Stimulated activated CD4-positive, alpha-beta T cell treated with anti-CD3 and anti-CD28 coated beads, Interleukin-4, amount 100 ng/mL, for 4 hours (primary cell): ENCODE data around the gene DIP2B.
A peak's percentile ranks its signal among the peaks of the same experiment; 100 is the strongest.
"Not testable (repeated sequence)": the region's sequence is repeated elsewhere in the genome, so short reads cannot be mapped to it uniquely, and the experiment has no call there.

ENCODE experiments used
- DNase-seq, 2 experiments: peaks; one replicate each; pipeline ENCODE4 v3.0.0-alpha.2; 2020

DIP2B gene

DNA sequence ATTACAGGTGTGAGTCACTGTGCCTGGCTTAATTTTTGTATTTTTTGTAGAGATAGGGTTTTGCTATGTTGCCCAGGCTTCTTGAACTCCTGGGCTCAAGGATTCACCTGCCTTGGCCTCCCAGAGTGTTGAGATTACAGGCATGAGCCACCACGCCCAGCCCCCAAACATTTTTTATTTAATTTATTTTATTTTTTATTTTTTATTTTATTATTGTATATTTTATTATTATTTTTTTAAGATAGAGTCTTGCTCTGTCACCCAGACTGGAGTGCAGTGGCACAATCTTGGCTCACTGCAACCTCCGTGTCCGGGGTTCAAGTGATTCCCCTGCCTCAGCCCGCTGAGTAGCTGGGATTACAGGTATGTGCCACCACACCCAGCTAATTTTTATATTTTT lies 17.0 kb downstream of the DIP2B start:
- not testable (repeated sequence) for DNase-seq

DNA sequence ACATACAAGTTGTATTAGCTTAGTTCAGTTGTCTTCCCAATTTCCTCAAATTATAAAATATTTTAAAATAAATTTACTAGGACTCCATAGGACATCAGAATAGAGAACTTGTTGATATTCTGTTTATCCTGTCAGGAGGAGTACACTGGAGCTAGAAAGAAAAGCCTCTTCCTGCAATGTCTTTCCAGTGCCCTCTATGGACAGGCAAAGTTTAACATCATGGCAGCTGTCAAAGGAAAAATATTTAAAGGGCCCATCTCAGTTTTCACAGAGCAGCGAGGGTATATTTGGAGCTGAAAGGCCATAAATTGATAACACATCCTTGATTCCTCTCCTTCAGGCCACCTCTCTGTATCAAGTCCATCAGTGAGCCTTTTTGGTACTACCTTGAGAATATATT lies 19.0 kb downstream of the DIP2B start:
- no peak for DNase-seq

DNA sequence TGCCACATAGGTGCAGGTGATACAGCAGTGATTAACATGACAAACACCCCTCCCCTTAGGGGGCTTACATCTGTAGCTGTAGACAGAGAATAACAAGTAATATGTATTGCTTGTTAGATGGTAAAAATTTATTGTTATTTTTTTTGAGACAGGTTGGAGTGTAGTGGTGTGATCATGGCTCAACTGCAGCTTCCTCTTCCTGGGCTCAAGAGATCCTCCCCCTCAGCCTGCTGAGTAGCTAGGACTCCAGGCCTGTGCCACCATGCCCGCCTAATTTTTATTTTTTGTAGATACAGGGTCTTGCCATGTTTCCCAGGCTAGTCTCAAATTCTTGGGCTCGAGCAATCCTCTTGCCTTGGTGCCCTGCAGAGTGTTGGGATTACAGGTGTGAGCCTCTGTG lies 19.8 kb downstream of the DIP2B start:
- DNase-seq: no peak

DNA sequence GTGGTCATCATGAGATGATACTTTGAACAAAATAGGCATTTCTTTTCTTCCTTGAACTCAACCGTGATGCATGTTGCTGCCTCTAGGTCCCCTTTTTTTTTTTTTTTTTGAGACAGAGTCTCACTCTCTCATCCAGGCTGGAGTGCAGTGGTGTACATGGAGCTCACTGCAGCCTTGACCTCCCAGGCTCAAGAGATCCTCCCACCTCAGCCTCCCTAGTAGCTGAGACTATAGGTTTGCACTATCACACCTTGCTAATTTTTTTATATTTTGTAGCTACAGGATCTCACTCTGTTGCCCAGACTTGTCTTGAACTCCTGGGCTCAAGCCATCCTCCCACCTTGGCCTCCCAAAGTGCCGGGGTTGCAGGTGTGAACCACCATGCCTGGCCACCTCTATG lies 20.6 kb downstream of the DIP2B start:
- no peak for DNase-seq

DNA sequence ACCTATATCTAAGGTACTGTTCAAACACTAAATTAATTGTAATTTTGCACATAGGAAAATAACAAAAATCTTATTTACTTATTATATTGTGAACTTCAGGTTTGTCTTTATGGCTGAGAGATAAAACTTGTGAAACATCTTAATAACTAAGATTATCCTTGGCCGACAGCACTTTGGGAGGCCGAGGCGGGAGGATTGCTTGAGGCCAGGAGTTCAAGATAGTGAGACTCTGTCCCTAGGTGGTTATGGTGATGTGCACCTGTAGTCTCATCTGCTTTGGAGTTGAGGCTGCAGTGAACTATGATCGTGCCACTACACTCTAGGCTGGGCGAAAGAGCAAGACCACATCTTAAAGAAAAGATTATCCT lies 22.6 kb downstream of the DIP2B start:
- no peak for DNase-seq

DNA sequence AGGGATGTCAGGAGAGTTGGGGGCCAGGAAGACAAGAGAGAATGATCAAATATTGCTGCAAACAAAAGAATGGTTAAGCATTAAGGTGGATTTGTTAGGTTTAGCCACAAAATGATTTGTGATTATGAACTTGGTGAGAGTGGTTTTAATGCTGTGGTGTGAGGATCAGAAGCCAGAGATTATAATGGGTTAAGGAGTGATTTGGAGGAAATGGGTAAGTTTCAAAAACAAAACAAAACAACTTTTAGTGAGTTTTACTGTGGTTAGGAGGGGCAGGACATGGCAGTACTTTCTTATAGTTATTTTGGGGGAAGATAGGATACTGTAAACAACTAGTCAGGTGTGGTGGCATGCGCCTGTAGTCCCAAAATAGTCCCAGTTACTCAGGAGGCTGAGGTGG lies 24.0 kb downstream of the DIP2B start:
- DNase-seq: no peak

DNA sequence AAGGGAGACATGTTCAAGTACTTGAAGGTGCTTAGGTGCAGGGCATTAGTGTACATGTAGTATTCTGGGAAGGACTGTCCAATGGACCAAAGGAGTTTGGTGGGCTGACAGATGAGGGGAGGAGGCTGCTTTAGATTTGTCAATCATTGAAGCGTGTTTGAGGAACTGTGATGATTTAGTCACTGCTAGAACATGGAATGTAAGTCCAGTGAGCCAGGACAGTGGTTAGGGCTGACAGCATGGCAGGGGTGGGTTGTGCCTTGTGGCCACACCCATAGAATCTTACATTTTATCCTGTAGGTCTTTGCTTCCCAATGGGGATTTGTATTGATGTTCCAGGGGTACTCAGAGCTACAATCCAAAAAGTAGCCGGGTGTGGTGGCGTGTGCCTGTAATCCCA lies 24.6 kb downstream of the DIP2B start:
- no peak for DNase-seq

DNA sequence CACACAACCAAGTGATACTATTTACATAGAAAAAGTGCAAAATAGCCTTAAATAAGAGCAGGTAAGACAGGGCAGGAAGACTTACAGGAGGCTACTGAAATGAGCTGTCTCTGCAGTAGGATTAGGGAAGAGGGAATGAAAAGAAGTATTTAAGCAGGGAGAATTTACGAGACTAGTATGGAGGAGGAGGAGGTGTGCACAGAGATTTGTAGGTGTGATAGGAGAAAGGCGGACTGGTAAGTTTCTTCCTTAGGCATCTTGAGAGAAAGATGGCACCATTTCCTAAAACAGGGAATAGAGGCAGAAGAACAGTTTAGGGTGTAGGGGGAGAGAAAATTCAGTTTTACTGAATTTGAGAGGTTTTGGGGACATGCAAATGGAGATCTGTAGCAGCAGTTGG lies 25.7 kb downstream of the DIP2B start:
- no peak for DNase-seq

DNA sequence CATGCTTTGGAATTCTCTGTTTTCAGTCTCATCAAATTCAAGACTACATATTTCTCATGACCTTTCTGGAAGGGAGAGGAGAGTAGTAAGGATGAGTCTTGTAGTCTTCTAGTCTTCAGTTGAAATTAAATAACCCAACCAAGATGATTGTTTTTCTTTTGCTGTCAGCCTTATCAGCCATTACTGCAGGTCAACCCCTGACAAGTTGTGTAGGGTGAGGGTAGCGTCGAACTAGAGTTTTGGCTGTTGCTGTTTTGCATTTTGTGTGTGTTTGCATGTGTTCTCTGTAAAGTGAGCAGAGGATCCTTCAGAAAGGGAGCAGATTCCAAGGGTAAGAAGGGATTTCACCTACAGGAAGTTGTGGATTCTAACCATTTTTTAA lies 28.4 kb downstream of the DIP2B start:
- no peak for DNase-seq

DNA sequence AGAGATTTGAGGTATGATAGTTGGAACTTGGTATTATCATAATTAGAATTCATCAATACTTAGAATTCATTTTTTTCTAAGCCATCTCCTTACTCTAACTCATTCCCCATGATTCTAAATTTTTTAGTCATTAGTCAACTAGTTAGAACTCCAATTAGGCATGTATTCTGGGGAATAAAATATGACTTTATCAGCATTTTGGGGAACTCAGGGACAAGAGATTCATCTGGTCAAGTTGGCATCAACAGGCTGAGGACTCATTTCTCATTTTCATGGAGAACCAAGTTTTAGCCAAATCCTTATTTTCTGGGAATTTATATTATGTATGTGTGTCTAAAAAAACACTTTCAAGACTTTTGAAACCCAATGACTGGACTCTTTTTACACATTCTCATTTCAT lies 29.2 kb downstream of the DIP2B start:
- DNase-seq: no peak

DNA sequence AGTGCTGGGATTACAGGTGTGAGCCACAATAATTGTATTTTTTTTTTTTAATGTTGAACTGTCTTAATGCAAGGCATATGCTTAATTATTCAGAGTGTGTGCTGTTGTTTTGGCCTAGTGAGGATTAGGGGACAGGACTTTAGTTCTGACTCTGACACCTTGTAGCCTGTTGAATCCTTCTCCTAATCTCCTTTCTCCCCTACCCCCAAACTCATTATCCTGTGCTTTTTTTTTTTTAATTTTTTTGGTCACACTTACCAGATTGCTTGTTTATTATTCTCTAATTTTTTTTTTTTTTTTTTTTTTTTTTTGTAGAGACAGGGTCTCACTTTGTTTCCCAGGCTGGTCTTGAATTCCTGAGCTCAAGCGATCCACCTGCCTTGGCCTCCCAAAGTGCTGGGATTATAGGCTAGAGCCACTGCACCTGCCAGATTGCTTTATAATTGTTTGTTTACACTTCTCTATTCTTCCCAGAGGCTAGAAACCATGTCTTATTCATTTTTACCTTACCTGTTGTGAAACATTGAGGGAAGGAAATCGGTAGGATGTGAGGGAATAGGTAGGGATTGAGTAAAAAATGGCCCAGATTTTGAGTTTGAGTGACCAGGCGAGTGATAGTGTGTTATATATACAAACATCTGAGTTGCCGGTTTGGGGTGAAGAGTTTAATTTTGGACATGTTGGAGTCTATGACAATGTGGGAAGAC lies 32.2 kb downstream of the DIP2B start:
- no peak for DNase-seq

DNA sequence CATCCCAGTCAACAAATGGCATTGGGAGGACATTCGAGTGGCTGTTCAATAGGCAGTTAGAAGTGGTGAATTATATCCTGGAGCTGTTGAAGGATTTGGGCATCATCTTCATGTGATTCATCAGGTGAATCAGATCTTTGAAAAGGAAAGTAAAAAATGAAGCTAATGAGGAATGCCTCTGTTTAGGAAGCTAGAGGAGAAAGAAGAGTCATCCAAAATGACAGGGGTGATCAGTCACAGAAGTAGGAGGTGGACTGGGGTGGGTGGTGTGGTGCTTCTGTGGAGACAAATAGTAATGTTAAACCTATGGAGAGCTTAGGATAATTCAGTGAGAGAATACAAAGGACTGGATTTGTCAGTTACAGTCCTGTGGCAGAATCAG lies 32.7 kb downstream of the DIP2B start:
- peak in 1 of 2 experiments; percentile 46 for DNase-seq

DNA sequence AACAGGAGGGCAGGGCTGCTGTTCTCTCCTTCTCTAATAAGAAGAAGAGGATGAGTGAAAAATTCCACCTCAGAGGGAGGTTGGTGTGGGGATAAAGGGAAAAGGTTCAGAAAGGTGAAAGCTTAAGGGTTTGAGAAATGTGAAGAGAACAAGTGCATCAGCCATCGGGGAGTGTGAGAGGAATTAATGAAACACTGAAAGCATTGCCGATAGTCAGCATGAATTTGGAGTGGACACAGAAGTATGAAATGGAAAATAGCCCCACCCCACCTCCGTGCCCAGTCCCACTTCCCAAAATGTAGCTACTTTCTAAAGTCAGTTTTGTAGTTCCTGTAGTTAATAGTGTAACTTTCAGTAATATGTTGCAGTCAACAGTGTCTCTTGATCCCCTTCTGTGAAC lies 33.4 kb downstream of the DIP2B start:
- no peak for DNase-seq

DNA sequence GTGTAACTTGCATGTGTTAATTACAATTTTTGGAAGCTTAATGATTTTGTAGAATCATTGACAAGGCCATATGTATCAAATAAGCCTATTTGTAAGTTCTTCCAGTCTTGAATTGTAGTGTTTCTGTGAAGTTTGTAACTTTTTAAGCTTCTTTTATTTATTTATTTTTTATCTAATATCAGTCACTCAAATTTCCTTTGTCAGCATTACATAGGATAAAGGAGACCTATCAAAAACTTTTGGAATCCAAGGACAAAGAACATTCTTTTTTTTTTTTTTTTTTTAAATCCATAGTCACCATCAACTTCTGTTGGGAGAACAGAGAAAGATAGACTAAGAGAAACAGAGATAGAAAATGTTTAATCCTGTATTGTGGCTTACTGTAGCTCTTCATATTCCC lies 36.4 kb downstream of the DIP2B start:
- no peak for DNase-seq

DNA sequence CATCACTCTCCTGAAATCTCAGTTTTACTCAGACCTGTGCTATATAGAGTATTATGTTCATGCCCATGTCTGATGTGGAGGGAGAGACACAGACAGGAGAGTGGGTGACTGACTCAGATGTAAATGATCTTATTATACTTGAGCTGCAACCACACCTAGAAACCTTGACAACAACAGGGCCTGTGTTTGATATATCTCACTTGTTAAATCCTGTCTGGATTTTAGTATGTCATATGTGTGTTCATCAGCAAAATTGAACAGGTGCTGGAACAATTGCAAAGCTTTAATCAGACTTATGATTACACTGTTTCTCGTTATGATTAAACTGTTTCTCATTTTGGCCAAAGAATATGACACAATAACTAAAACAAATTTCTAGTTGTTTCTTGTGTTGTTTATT lies 37.7 kb downstream of the DIP2B start:
- DNase-seq: peak in 1 of 2 experiments; percentile 22

DNA sequence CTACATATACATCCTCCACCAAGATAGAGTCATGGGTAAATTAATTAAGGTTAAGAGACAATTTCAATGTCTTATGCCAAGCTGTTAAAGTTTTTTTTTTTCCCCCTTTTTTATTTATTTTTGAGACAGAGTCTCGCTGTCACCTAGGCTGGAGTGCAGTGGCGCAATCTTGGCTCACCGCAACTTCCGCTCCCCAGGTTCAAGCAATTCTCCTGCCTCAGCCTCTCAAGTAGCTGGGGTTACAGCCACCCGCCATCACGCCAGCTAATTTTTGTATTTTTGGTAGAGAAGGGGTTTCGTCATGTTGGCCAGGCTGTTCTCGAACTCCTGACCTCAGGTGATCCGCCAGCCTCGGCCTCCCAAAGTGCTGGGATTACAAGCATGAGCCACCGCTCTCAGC lies 38.4 kb downstream of the DIP2B start:
- not testable (repeated sequence) for DNase-seq

DNA sequence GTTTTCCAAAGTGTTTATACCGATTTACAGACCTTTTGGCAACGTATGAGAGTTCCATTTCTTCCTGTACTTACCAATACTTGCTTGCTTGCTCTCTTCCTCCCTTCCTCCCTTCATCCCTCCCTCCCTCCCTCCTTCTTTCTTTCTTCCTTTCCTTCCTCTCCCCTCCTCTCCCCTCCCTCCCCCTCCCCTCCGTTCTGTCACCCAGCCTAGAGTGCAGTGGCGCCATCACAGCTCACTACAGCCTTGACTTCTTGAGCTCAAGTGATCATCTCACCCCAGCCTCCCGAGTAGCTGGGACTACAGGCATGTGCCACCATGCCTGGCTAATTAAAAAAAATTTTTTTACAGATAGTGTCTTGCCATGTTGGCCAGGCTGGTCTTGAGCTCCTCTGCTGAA lies 40.4 kb downstream of the DIP2B start:
- DNase-seq: no peak

DNA sequence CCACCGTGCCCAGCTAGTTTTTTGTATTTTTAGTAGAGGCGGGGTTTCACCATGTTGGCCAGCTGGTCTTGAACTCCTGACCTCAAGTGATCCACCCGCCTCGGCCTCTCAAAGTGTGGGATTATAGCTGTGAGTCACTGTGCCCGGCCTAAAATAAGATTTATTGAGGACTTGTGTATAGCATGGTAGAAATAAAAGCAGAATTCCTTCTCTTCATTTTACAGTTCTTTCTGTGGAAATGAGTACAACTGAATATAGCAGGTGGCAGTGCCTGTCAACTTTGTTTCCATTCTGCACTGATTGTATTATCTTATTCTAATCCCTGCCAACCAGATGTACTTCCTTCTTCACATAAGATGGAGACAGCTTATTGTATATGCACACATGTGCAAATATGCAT lies 41.0 kb downstream of the DIP2B start:
- DNase-seq: no peak

DNA sequence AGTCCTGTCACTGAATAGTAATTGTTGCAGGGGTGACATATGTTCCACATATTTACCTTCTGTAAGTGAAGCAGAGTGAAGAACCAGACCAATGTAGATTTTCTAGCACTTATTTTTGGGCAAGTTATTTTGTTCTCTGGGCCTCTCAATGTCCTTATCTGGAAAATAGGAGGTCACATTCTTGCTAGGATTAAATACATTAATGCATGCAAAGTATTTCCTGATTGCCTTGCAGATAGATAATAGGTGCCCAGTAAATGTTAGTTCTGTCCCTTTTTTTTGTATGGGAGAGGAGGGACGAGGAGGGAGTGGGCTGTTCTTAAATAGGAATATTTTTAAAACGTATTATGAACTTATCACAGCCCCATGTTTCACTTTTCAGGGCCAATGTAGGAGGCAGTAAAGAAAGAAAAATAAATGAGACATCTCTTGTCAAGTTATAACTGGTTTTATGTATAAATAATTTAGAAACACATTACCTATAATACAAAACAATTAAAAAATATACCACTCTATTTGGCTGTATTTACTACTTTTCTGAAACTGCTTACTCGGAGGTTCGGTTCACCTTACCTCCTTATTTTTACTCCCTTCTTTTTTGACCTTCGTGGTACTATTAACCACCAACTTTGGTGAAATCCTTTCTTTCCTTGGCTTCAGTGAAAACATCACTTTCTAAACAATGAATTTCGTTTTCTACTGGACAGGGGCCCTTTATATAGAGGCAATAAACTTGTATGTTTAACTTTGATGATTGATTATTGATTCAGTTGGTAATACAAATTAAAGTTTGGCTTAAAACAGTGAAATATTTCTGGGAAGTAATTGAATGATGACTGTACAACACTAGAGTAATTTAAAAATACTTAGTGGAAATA lies 41.9 kb downstream of the DIP2B start:
- DNase-seq: no peak

DNA sequence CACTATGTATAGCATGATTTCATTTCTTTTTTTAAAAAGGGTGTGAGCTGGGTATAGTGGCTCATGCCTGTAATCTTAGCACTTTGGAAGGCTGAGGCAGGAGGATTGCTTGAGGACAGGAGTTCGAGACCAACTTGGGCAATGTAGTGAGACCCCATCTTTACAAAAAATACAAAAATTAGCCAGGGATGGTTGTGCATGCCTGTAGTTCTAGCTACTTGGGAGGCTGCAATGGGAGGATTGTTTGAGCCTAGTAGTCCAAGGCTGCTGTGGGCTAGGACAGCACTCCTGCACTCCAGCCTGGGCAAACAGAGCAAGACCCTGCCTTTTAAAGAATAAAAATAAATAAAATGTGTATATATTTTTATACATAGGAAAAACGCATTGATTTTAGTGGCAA lies 43.0 kb downstream of the DIP2B start:
- DNase-seq: no peak

DNA sequence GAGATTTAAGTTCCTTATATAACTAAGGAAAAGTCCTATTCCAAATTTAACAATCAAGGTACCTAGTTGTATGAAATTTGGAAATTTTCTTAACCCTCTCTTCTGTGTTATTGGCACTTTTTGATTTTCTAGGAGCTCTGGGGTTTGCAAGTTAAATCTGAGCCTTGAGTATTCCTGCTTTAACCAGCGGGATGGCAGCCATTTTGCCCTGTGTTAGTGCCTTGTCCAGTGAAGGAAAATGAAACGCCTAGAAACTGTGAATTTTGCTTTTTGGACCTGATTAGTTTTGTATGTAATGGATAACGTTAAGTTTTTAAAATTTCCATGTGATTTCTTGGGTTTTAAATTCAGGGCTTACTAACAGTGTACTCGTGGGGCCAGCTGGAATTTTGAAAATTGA lies 45.1 kb downstream of the DIP2B start:
- DNase-seq: no peak

DNA sequence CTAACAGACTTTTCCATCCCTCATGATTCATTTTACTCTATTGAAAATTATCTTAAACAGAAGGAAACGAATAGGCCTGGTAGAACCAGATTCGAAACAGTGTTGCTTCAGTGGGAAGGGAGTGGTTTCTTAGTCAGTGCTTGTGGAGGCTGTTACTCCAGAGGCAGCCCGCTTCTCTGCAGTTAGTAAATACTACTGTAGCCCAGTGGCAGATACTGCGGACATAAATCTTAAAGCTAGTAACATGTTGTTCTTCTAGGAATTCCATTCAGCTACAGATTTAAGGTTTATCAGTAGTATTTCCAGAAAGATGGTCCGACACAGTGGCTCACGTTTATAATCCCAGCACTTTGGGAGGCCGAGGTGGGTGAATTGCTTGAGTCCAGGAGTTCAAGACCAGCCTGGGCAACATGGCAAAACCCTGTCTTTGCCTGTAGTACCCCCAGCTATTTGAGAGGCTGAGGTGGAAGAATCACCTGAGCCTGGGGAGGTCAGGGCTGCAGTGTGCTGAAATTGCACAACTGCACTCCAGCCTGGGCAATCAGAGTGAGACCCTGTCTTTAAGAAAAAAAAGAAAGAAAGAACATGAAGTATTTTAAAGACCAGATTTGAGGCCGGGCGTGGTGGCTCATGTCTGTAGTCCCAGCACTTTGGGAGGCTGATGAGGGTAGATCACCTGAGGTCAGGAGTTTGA lies 45.9 kb downstream of the DIP2B start:
- no peak for DNase-seq

DNA sequence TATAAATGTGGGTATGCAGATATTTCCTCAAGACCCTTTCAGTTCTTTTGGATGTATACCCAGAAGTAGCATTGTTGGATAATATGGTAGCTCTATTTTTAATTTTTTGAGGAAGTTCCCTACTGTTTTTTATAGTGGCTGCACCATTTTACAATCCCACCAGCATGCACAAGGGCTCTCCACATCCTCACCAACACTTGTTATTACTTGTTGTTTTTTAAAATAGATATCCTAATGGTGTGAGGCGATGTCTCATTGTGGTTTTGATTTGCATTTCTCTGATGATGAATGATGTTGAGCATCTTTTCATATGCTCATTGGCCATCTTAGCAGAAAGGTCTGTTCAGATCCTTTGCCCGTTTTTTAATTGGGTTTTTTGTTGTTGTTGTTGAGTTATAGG lies 47.1 kb downstream of the DIP2B start:
- DNase-seq: no peak

DNA sequence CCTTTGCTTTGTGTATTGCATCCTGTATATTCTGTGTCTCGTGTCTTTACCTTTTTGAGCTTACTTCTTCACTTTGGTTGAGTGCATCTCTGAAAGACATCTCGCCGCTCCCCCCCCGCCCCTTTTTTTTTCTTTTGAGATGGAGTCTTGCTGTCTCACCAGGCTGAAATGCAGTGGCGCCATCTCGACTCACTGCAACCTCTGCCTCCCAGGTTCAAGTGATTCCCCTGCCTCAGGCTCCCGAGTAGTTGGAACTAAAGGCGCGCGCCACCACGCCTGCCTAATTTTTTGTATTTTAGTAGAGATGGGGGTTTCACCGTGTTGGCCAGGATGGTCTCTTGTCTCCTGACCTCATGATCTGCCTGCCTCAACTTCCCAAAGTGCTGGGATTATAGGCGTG lies 49.9 kb downstream of the DIP2B start:
- no peak for DNase-seq
